HepG2 (cell line): ENCODE results near the gene PANK2. TPM values are rescaled to one million over a fixed set of nuclear protein-coding genes. Genes with fewer than 3 reads are reported as not detected.

Experiments used
- ARNTL ChIP-seq: sonication (generic); formaldehyde crosslinking; IDR thresholded peaks from 2 replicates; pipeline ENCODE4 v1.4.0; 2020; ENCODE audit warnings: mild to moderate bottlenecking, missing genetic modification reagents
- ATF6 ChIP-seq: sonication (generic); formaldehyde crosslinking; conservative IDR thresholded peaks from 2 replicates; pipeline ENCODE4 v1.4.0; 2020; ENCODE audit warnings: missing genetic modification reagents
- ELK4 ChIP-seq: sonication (generic); formaldehyde crosslinking; IDR thresholded peaks from 2 replicates; pipeline ENCODE4 v1.9.0; 2021; ENCODE audit warnings: missing genetic modification reagents, borderline replicate concordance
- GLI4 ChIP-seq: sonication (generic); formaldehyde crosslinking; IDR thresholded peaks from 2 replicates; pipeline ENCODE4 v1.5.1; 2020; ENCODE audit warnings: missing genetic modification reagents, mild to moderate bottlenecking, moderate library complexity, borderline replicate concordance
- HDAC2 ChIP-seq: sonication (generic); formaldehyde crosslinking; IDR thresholded peaks from 2 replicates; pipeline ENCODE4 v1.4.0; 2020; ENCODE audit warnings: missing genetic modification reagents
- IKZF1 ChIP-seq: fragments of 450-650 bp; IDR thresholded peaks from 2 replicates; pipeline ENCODE4 v1.7.1; 2016
- KDM2A ChIP-seq: sonication (generic); formaldehyde crosslinking; IDR thresholded peaks from 2 replicates; pipeline ENCODE4 v1.4.0; 2020; ENCODE audit warnings: low read depth, missing genetic modification reagents, borderline replicate concordance
- KLF9 ChIP-seq: IDR thresholded peaks from 2 replicates; pipeline ENCODE4 v1.6.1; 2016; ENCODE audit warnings: low read depth
- POLR2A ChIP-seq, 2 experiments: IDR thresholded peaks; 2 replicates each; pipeline ENCODE4 v1.6.1; 2011; ENCODE audit warnings: low read depth in 2 of 2, low read length in 2 of 2, mild to moderate bottlenecking in 1 of 2, moderate library complexity in 1 of 2; ENCODE audit not compliant: insufficient read depth in 1 of 2
- ZBTB26 ChIP-seq: IDR thresholded peaks from 2 replicates; pipeline ENCODE4 v1.6.1; 2016; ENCODE audit warnings: missing compliant biosample characterization, missing genetic modification reagents, borderline replicate concordance
- ZKSCAN1 ChIP-seq: fragments of 150-350 bp; IDR thresholded peaks from 2 replicates; pipeline ENCODE4 v1.6.1; 2014; ENCODE audit warnings: low read length
- ZNF136 ChIP-seq: sonication (generic); formaldehyde crosslinking; IDR thresholded peaks from 2 replicates; pipeline ENCODE4 v1.8.1; 2022; ENCODE audit warnings: low read depth, mild to moderate bottlenecking, moderate library complexity, missing genetic modification reagents
- ZNF232 ChIP-seq: sonication (generic); formaldehyde crosslinking; IDR thresholded peaks from 2 replicates; pipeline ENCODE4 v1.4.0; 2020; ENCODE audit warnings: missing genetic modification reagents, borderline replicate concordance
- ZNF33A ChIP-seq: sonication (generic); formaldehyde crosslinking; IDR thresholded peaks from 2 replicates; pipeline ENCODE4 v1.5.1; 2020; ENCODE audit warnings: missing genetic modification reagents, mild to moderate bottlenecking, moderate library complexity, borderline replicate concordance
- polyA plus RNA-seq, 8 experiments: library from polyadenylated mRNA; depleted of rRNA in 3 of 8; stranded (reverse) in 7 of 8; unstranded in 1 of 8; fragments of >200 nt; fragmentation: Illumina TruSeq in 4 of 8; extraction: Trizol in 4 of 8; gene quantifications; 2 replicates each; pipeline versions ENCODE4 v1.2.1 to v1.2.3, GENCODE V29; 2011 to 2016; ENCODE audit warnings: low read depth in 4 of 8, missing spikeins in 1 of 8, mixed read lengths in 1 of 8; ENCODE audit not compliant: insufficient read depth in 1 of 8
- total RNA-seq, 5 experiments: library from RNA; depleted of rRNA; stranded (reverse); fragments of >200 nt; fragmentation: Illumina TruSeq; extraction: Trizol; gene quantifications; 2 replicates each; pipeline ENCODE4 v1.2.3, GENCODE V29; 2016; ENCODE audit warnings: low read depth in 1 of 5
- TF ChIP-seq, protein P1 (sequence below): IDR thresholded peaks from 2 replicates; pipeline ENCODE4 v1.6.1; 2016; ENCODE audit warnings: control low read depth
- TF ChIP-seq, protein P2 (sequence below): IDR thresholded peaks from 2 replicates; pipeline ENCODE4 v1.6.1; 2016; ENCODE audit warnings: low read depth
- TF ChIP-seq, protein P3 (sequence below): sonication (generic); formaldehyde crosslinking; IDR thresholded peaks from 2 replicates; pipeline ENCODE4 v1.5.0; 2020; ENCODE audit warnings: mild to moderate bottlenecking, missing genetic modification reagents
- TF ChIP-seq, protein P4 (sequence below): fragments of 450-650 bp; IDR thresholded peaks from 2 replicates; pipeline ENCODE4 v1.6.1; 2017

Gene PANK2
- total and polyA plus RNA-seq, 2 of the 13 experiments (the other 11 are each of a cell fraction or from before 2014, with no cell fraction given) = 39.2 to 123 TPM

DNA sequence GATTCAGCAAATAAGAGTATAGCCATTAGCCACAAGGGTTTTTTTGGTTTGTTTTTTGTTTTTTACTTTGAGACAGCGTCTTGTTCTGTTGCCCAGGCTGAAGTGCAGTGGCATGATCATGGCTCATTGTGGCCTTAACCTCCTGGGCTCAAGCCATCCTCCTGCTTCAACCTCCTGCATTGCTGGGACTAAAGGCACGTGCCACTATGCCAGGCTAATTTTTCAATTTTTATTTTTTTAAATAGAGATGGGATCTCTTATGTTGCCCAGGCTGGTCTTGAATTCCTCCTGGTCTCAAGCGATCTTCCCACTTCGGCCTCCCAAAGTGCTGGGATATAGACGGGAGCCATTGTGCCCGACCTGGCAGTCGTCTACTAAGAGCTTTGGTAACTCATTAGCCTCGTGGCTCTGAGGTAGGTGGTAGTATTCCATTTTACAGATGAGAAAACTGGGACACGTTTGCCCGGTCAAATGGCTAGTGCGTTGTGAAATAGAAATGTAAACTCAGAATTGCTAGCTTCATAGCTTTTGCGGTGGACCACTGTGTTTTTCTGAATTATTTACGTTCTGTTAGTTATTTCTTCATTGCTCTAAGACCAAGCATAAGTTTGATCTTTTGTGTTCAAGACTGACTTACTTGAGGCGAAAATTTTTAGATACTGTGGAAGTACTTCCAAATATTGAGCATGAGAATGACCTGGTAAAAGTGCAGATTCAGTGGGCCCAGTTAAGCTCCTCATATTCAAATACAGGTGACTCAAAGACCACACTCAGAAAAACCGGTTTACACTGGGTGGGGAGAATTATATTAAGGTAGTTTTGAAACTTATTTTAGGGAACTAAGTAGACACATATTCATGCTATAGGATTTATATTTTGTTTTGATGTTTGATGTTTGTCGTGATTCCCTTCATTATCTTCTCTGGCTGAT lies 2.1 kb downstream of the PANK2 start (continued):
- TF ChIP-seq ZBTB26 (no peak), IKZF1 (no peak), POLR2A (IDR thresholded peaks at IDR 0.05; ENCODE audit: insufficient read depth in 1 of 2, low read depth in 2 of 2, low read length in 2 of 2) (0 out of 4 replicates have a peak, but pooled peaks of 1 of the 2 experiments have one; percentile 32), KLF9 (no peak), ZKSCAN1 (no peak), ZNF232 (CRISPR knock-in tag) (0 out of 2 replicates have a peak, but pooled peaks have one; percentile 51), ARNTL (CRISPR knock-in tag) (no peak), ZNF33A (CRISPR knock-in tag) (no peak), ZNF136 (CRISPR knock-in tag) (no peak), ELK4 (CRISPR knock-in tag) (no peak), HDAC2 (CRISPR knock-in tag) (peak; percentile 54), ATF6 (no peak), KDM2A (CRISPR knock-in tag) (no peak), GLI4 (CRISPR knock-in tag) (no peak)
- TF ChIP-seq, protein P1, sequence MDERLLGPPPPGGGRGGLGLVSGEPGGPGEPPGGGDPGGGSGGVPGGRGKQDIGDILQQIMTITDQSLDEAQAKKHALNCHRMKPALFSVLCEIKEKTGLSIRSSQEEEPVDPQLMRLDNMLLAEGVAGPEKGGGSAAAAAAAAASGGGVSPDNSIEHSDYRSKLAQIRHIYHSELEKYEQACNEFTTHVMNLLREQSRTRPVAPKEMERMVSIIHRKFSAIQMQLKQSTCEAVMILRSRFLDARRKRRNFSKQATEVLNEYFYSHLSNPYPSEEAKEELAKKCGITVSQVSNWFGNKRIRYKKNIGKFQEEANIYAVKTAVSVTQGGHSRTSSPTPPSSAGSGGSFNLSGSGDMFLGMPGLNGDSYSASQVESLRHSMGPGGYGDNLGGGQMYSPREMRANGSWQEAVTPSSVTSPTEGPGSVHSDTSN (CRISPR knock-in tag) = no peak
- TF ChIP-seq, protein P2, sequence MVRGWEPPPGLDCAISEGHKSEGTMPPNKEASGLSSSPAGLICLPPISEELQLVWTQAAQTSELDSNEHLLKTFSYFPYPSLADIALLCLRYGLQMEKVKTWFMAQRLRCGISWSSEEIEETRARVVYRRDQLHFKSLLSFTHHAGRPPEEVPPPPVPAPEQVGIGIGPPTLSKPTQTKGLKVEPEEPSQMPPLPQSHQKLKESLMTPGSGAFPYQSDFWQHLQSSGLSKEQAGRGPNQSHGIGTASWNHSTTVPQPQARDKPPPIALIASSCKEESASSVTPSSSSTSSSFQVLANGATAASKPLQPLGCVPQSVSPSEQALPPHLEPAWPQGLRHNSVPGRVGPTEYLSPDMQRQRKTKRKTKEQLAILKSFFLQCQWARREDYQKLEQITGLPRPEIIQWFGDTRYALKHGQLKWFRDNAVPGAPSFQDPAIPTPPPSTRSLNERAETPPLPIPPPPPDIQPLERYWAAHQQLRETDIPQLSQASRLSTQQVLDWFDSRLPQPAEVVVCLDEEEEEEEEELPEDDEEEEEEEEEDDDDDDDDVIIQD (CRISPR knock-in tag) = no peak
- TF ChIP-seq, protein P3, sequence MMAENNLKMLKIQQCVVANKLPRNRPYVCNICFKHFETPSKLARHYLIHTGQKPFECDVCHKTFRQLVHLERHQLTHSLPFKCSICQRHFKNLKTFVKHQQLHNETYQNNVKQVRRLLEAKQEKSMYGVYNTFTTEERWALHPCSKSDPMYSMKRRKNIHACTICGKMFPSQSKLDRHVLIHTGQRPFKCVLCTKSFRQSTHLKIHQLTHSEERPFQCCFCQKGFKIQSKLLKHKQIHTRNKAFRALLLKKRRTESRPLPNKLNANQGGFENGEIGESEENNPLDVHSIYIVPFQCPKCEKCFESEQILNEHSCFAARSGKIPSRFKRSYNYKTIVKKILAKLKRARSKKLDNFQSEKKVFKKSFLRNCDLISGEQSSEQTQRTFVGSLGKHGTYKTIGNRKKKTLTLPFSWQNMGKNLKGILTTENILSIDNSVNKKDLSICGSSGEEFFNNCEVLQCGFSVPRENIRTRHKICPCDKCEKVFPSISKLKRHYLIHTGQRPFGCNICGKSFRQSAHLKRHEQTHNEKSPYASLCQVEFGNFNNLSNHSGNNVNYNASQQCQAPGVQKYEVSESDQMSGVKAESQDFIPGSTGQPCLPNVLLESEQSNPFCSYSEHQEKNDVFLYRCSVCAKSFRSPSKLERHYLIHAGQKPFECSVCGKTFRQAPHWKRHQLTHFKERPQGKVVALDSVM (CRISPR knock-in tag) = peak; percentile 69
- TF ChIP-seq, protein P4, sequence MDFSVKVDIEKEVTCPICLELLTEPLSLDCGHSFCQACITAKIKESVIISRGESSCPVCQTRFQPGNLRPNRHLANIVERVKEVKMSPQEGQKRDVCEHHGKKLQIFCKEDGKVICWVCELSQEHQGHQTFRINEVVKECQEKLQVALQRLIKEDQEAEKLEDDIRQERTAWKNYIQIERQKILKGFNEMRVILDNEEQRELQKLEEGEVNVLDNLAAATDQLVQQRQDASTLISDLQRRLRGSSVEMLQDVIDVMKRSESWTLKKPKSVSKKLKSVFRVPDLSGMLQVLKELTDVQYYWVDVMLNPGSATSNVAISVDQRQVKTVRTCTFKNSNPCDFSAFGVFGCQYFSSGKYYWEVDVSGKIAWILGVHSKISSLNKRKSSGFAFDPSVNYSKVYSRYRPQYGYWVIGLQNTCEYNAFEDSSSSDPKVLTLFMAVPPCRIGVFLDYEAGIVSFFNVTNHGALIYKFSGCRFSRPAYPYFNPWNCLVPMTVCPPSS = no peak
